Testis (tissue), 3 donors: Measurements from ENCODE around the gene PHF21A. TPM values are rescaled to one million over a fixed set of nuclear protein-coding genes. Genes with fewer than 3 reads are reported as not detected.

ENCODE experiments used
- DNase-seq: peaks from one replicate; pipeline ENCODE4 v3.0.0-alpha.2; 2019
- H3K27ac ChIP-seq, 2 donors: fragments of 200-600 bp; sonication (generic); one replicate each; pipeline ENCODE4 v1.5.1; 2019
- H3K27me3 ChIP-seq: fragments of 200-600 bp; sonication (generic); one replicate; pipeline ENCODE4 v1.5.1; 2019
- H3K36me3 ChIP-seq: fragments of 200-600 bp; sonication (generic); one replicate; pipeline ENCODE4 v1.5.1; 2017; ENCODE audit warnings: low read depth; ENCODE audit errors: missing control alignments
- H3K4me1 ChIP-seq: fragments of 200-600 bp; sonication (generic); one replicate; pipeline ENCODE4 v1.5.1; 2019
- H3K4me3 ChIP-seq, 2 donors: fragments of 200-600 bp; sonication (generic); one replicate each; pipeline ENCODE4 v1.5.1; 2017 to 2019
- H3K9me3 ChIP-seq: fragments of 200-600 bp; sonication (generic); one replicate; pipeline ENCODE4 v1.5.1; 2017
- CTCF ChIP-seq, 3 experiments: fragments of 450-650 bp in 2 of 3; fragments of 200-600 bp in 1 of 3; sonication (generic) in 1 of 3; IDR thresholded peaks; one replicate each; pipeline ENCODE4 v1.5.1; 2016 to 2019; ENCODE audit warnings: antibody characterized with exemption in 3 of 3, mild to moderate bottlenecking in 2 of 3, moderate library complexity in 1 of 3
- POLR2A ChIP-seq: fragments of 450-650 bp; IDR thresholded peaks from one replicate; pipeline ENCODE4 v1.6.1; 2017; ENCODE audit warnings: antibody characterized with exemption, mild to moderate bottlenecking, moderate library complexity
- WGBS, 2 donors: methylation state at CpG; one replicate each; pipeline ENCODE4 v1.1.5; 2018; 5-methylcytosine and 5-hydroxymethylcytosine counted together
- intact Hi-C: fragments of 100-400 bp; cut with DNase I; formaldehyde crosslinking; loops from one replicate; pipeline ENCODE4 v1.15.1; 2023; ENCODE audit warnings: low total_unique reads
- polyA plus RNA-seq: library from polyadenylated mRNA; stranded (reverse); fragments of 350-450 nt; fragmentation: Illumina TruSeq; extraction: RNeasy Lipid Tissue Mini Kit (QIAGEN cat#74804); gene quantifications from one replicate; pipeline ENCODE4 v1.2.3, GENCODE V29; 2014; ENCODE audit warnings: low read depth, low replicate concordance; ENCODE audit not compliant: insufficient read depth
- total RNA-seq, 2 donors: library from RNA; depleted of rRNA; stranded (reverse); fragments of >200 nt; gene quantifications; one replicate each; pipeline ENCODE4 v1.2.3, GENCODE V29; 2016

The PHF21A gene
- total and polyA plus RNA-seq, 3 donors from 2014 or later: 53.5 to 83.2 (median 56.6) TPM

DNA sequence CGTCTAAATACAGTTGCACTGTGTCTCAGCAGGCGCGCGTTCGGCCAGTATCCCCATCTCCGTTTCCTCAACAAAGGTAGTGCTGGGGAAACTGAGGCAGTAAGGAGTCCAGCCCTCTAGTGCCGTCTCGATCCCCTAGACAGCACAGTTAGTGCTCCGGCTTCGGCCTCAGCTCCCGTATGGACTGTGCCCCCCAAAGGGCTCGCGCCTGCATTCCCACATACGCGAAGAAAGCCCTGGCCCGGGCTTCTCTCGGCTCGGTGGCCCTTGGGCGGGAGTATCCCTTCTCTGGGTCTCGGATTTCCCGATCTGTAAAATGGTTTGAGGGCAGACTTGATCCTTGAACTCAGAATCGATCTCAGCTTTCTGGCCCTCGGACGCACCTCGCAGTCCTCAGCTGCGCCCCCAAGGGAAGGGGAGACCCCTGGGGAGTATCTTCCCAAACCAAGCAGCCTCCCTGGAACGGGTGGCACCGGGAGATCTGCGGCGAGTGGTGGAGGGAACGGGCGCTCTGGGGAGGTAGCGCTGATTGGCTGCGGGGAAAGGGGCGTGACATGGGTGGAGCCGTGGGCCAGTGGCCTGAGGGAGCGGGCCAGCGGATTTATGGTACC is 202.8 kb downstream of the PHF21A start:
- intact Hi-C loops: no loop called here
- Histone ChIP-seq H3K27me3 (no peaks in the 10 kb centered on the region), H3K9me3 (no peaks in the 10 kb centered on the region), H3K4me1 (peaks cover 22% of the 10 kb centered on the region), H3K27ac (peak overlapping the region; percentile 69 to 85), H3K36me3 (no peaks in the 10 kb centered on the region), H3K4me3 (peak overlapping the region; percentile 72 to 88)
- peak; percentile 91 for DNase-seq
- WGBS, 2 donors: 0 to 1% methylated on average over 29 to 38 of the region's 38 CpGs
- TF ChIP-seq CTCF (IDR thresholded peaks at IDR 0.05): no peak
- TF ChIP-seq POLR2A: no peak

DNA sequence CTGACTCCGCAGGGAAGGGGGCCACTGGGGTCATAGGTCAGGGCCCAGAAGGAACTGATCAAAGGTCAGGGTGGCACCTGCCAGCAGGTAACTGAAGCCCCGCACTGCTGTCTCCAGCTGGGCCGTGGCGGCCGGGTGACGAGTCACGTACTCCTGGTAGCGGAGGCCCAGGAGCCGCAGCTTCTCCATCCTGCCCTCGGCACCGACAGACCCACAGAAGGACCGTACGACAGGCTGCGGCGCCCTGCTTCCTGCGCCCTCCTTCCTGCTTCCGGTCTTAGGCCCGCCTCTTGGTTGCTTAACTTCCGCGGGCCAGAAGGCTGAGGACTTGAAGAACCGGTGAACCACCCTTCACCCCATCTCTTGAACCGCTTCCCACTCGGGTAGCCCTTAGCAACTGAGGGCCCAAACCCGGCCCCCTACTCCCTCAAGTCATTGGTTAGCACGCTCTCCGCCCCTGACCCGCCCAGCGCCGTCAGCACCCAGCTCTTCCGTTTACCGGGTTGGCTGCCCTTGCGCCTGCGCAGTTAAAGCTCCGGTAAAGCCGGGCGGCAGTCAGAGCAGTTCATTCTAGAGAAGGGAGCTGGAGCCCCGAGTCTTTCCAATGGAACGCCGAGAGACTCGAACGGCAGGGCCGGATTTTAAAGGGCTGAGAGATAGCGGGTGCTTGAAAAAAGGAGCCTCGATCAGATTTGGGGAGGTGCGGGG is 203.5 kb downstream of the PHF21A start, which contains the start of gene PEX16:
Gene PEX16, minus strand, starts transcription at position 255 of the 708 bp plus-strand sequence. Its CDS starts 66 bp downstream, at position 189.
- H3K36me3 ChIP-seq: no peaks in the 10 kb centered on the region
- intact Hi-C loops: no loop called here
- 1% methylated on average over 27 to 44 of the region's 45 CpGs for WGBS, 2 donors
- peak; percentile 96 for DNase-seq
- H3K27me3 ChIP-seq: no peaks in the 10 kb centered on the region
- TF ChIP-seq CTCF (IDR thresholded peaks at IDR 0.05) (peak in 1 of 3 experiments; percentile 16), POLR2A (no peak)
- H3K4me1 ChIP-seq: peaks cover 22% of the 10 kb centered on the region
- H3K9me3 ChIP-seq: no peaks in the 10 kb centered on the region
- H3K27ac ChIP-seq: peak within 1 kb of the TSS; percentile 69 to 85
- peak within 1 kb of the TSS; percentile 72 to 88 for H3K4me3 ChIP-seq

DNA sequence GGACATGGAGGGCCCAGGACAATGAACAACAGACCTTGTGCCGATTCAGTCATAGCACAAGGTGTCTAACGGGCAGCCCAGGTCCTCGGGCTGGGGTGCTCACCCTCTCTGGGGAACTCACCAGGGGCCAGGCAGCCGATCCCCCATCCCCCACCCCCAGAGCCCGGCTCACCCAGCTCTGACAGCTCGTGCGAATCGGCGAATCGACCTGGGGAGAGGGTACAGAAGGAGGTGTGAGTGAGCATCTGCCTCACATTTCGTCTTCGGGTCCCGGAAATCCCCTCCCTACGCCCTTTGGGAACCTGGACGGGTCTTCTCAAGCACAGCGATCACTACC is 204.0 kb downstream of the PHF21A start:
- intact Hi-C loops: no loop called here
- Histone ChIP-seq H3K4me3 (peak overlapping the region; percentile 72 to 88), H3K36me3 (no peaks in the 10 kb centered on the region), H3K27me3 (no peaks in the 10 kb centered on the region), H3K4me1 (peaks cover 19% of the 10 kb centered on the region), H3K9me3 (no peaks in the 10 kb centered on the region), H3K27ac (peak overlapping the region; percentile 69 to 85)
- 3 to 4% methylated on average over 15 to 16 of the region's 16 CpGs for WGBS, 2 donors
- TF ChIP-seq CTCF (IDR thresholded peaks at IDR 0.05) (no peak), POLR2A (no peak)
- DNase-seq: no peak

GRCh38 chr11:45915446-45915845 is 205.8 kb downstream of the PHF21A start:
- Histone ChIP-seq H3K4me1 (peaks cover 8% of the 10 kb centered on the region), H3K4me3 (no peak overlapping the region), H3K9me3 (no peaks in the 10 kb centered on the region), H3K36me3 (no peaks in the 10 kb centered on the region), H3K27me3 (no peaks in the 10 kb centered on the region), H3K27ac (no peak overlapping the region)
- no peak for DNase-seq
- intact Hi-C loops: no loop called here
- no peak for TF ChIP-seq POLR2A
- no peak for TF ChIP-seq CTCF (IDR thresholded peaks at IDR 0.05)
- 75 to 79% methylated on average over 8 to 13 of the region's 13 CpGs for WGBS, 2 donors
